ENCODE results near the gene CXCL6.

Gene CXCL6

GRCh38 chr4:73836373-73837279 lies at the start of gene CXCL6:
CXCL6 (plus strand) TSS chr4:73836678; CDS start chr4:73836751, 73 bp downstream.
- Histone ChIP-seq H3K9me3 (ENCODE audit: control insufficient read depth, insufficient read depth, low read length) (no peaks in the 10 kb centered on the region), H3K36me3 (ENCODE audit: insufficient read depth, low read length) (no peaks in the 10 kb centered on the region), H3K9ac (ENCODE audit: low read depth, low read length) (peak within 1 kb of the TSS; percentile 71), H3K4me1 (ENCODE audit: insufficient read depth, low read length) (no peaks in the 10 kb centered on the region)

GRCh38 chr4:73788411-73788810 lies 48.1 kb upstream of the CXCL6 start:
- H3K9ac ChIP-seq (ENCODE audit: low read depth, low read length): no peak overlapping the region
- H3K9me3 ChIP-seq (ENCODE audit: control insufficient read depth, insufficient read depth, low read length): no peaks in the 10 kb centered on the region

GRCh38 chr4:73798842-73799241 lies 37.6 kb upstream of the CXCL6 start:
- Histone ChIP-seq H3K9ac (ENCODE audit: low read depth, low read length) (no peak overlapping the region), H3K4me1 (ENCODE audit: insufficient read depth, low read length) (no peaks in the 10 kb centered on the region), H3K36me3 (ENCODE audit: insufficient read depth, low read length) (no peaks in the 10 kb centered on the region), H3K9me3 (ENCODE audit: control insufficient read depth, insufficient read depth, low read length) (no peaks in the 10 kb centered on the region)

More at GRCh38 chr4:73788411-73788810, 48.1 kb upstream of the CXCL6 start:
- H3K36me3 ChIP-seq (ENCODE audit: insufficient read depth, low read length): no peaks in the 10 kb centered on the region
- H3K4me1 ChIP-seq (ENCODE audit: insufficient read depth, low read length): no peaks in the 10 kb centered on the region

GRCh38 chr4:73800206-73800605 lies 36.3 kb upstream of the CXCL6 start:
- Histone ChIP-seq H3K36me3 (ENCODE audit: insufficient read depth, low read length) (no peaks in the 10 kb centered on the region), H3K9me3 (ENCODE audit: control insufficient read depth, insufficient read depth, low read length) (no peaks in the 10 kb centered on the region), H3K4me1 (ENCODE audit: insufficient read depth, low read length) (no peaks in the 10 kb centered on the region), H3K9ac (ENCODE audit: low read depth, low read length) (no peak overlapping the region)

GRCh38 chr4:73801692-73802091 lies 34.8 kb upstream of the CXCL6 start:
- no peak overlapping the region for H3K9ac ChIP-seq (ENCODE audit: low read depth, low read length)
- no peaks in the 10 kb centered on the region for H3K9me3 ChIP-seq (ENCODE audit: control insufficient read depth, insufficient read depth, low read length)

GRCh38 chr4:73803213-73803612 lies 33.3 kb upstream of the CXCL6 start:
- no peak overlapping the region for H3K9ac ChIP-seq (ENCODE audit: low read depth, low read length)
- H3K9me3 ChIP-seq (ENCODE audit: control insufficient read depth, insufficient read depth, low read length): no peaks in the 10 kb centered on the region
- no peaks in the 10 kb centered on the region for H3K36me3 ChIP-seq (ENCODE audit: insufficient read depth, low read length)
- H3K4me1 ChIP-seq (ENCODE audit: insufficient read depth, low read length): no peaks in the 10 kb centered on the region

More at GRCh38 chr4:73801692-73802091, 34.8 kb upstream of the CXCL6 start:
- Histone ChIP-seq H3K4me1 (ENCODE audit: insufficient read depth, low read length) (no peaks in the 10 kb centered on the region), H3K36me3 (ENCODE audit: insufficient read depth, low read length) (no peaks in the 10 kb centered on the region)

GRCh38 chr4:73810191-73810590 lies 26.3 kb upstream of the CXCL6 start:
- no peak overlapping the region for H3K9ac ChIP-seq (ENCODE audit: low read depth, low read length)
- H3K9me3 ChIP-seq (ENCODE audit: control insufficient read depth, insufficient read depth, low read length): no peaks in the 10 kb centered on the region
- no peaks in the 10 kb centered on the region for H3K4me1 ChIP-seq (ENCODE audit: insufficient read depth, low read length)
- no peaks in the 10 kb centered on the region for H3K36me3 ChIP-seq (ENCODE audit: insufficient read depth, low read length)

- H3K9me3 ChIP-seq (ENCODE audit: control insufficient read depth, insufficient read depth, low read length): no peaks in the 10 kb centered on the region
- no peaks in the 10 kb centered on the region for H3K4me1 ChIP-seq (ENCODE audit: insufficient read depth, low read length)
- H3K36me3 ChIP-seq (ENCODE audit: insufficient read depth, low read length): no peaks in the 10 kb centered on the region
- no peak overlapping the region for H3K9ac ChIP-seq (ENCODE audit: low read depth, low read length)
Measured at GRCh38 chr4:73811841-73812240, 24.6 kb upstream of the CXCL6 start.

- H3K9me3 ChIP-seq (ENCODE audit: control insufficient read depth, insufficient read depth, low read length): no peaks in the 10 kb centered on the region
- H3K36me3 ChIP-seq (ENCODE audit: insufficient read depth, low read length): no peaks in the 10 kb centered on the region
- no peak overlapping the region for H3K9ac ChIP-seq (ENCODE audit: low read depth, low read length)
- no peaks in the 10 kb centered on the region for H3K4me1 ChIP-seq (ENCODE audit: insufficient read depth, low read length)
Measured at GRCh38 chr4:73814679-73815078, 21.8 kb upstream of the CXCL6 start.

GRCh38 chr4:73815145-73815544 lies 21.3 kb upstream of the CXCL6 start:
- no peaks in the 10 kb centered on the region for H3K9me3 ChIP-seq (ENCODE audit: control insufficient read depth, insufficient read depth, low read length)
- H3K36me3 ChIP-seq (ENCODE audit: insufficient read depth, low read length): no peaks in the 10 kb centered on the region
- H3K9ac ChIP-seq (ENCODE audit: low read depth, low read length): no peak overlapping the region
- no peaks in the 10 kb centered on the region for H3K4me1 ChIP-seq (ENCODE audit: insufficient read depth, low read length)

- no peaks in the 10 kb centered on the region for H3K36me3 ChIP-seq (ENCODE audit: insufficient read depth, low read length)
Measured at GRCh38 chr4:73816814-73817213, 19.7 kb upstream of the CXCL6 start.

GRCh38 chr4:73817341-73817740 lies 19.1 kb upstream of the CXCL6 start:
- Histone ChIP-seq H3K9ac (ENCODE audit: low read depth, low read length) (no peak overlapping the region), H3K4me1 (ENCODE audit: insufficient read depth, low read length) (no peaks in the 10 kb centered on the region), H3K36me3 (ENCODE audit: insufficient read depth, low read length) (no peaks in the 10 kb centered on the region), H3K9me3 (ENCODE audit: control insufficient read depth, insufficient read depth, low read length) (no peaks in the 10 kb centered on the region)

More at GRCh38 chr4:73816814-73817213, 19.7 kb upstream of the CXCL6 start:
- Histone ChIP-seq H3K4me1 (ENCODE audit: insufficient read depth, low read length) (no peaks in the 10 kb centered on the region), H3K9me3 (ENCODE audit: control insufficient read depth, insufficient read depth, low read length) (no peaks in the 10 kb centered on the region), H3K9ac (ENCODE audit: low read depth, low read length) (no peak overlapping the region)

GRCh38 chr4:73821325-73821724 lies 15.2 kb upstream of the CXCL6 start:
- H3K4me1 ChIP-seq (ENCODE audit: insufficient read depth, low read length): no peaks in the 10 kb centered on the region
- H3K36me3 ChIP-seq (ENCODE audit: insufficient read depth, low read length): no peaks in the 10 kb centered on the region
- H3K9ac ChIP-seq (ENCODE audit: low read depth, low read length): no peak overlapping the region
- no peaks in the 10 kb centered on the region for H3K9me3 ChIP-seq (ENCODE audit: control insufficient read depth, insufficient read depth, low read length)

- Histone ChIP-seq H3K9ac (ENCODE audit: low read depth, low read length) (no peak overlapping the region), H3K4me1 (ENCODE audit: insufficient read depth, low read length) (no peaks in the 10 kb centered on the region), H3K36me3 (ENCODE audit: insufficient read depth, low read length) (no peaks in the 10 kb centered on the region), H3K9me3 (ENCODE audit: control insufficient read depth, insufficient read depth, low read length) (no peaks in the 10 kb centered on the region)
Measured at GRCh38 chr4:73822389-73822788, 14.1 kb upstream of the CXCL6 start.

- Histone ChIP-seq H3K9me3 (ENCODE audit: control insufficient read depth, insufficient read depth, low read length) (0 out of 2 replicates have a peak, but pooled peaks cover 2% of the 10 kb centered on the region), H3K36me3 (ENCODE audit: insufficient read depth, low read length) (no peaks in the 10 kb centered on the region), H3K9ac (ENCODE audit: low read depth, low read length) (no peak overlapping the region), H3K4me1 (ENCODE audit: insufficient read depth, low read length) (no peaks in the 10 kb centered on the region)
Measured at GRCh38 chr4:73822812-73823504, 13.5 kb upstream of the CXCL6 start.
